B cell (primary cell): ENCODE measurements around the gene CTNNA2.

Experiments used
- EZH2 ChIP-seq: IDR thresholded peaks from 2 replicates; pipeline ENCODE4 v1.6.1; 2012; ENCODE audit warnings: borderline replicate concordance, low read depth, mild to moderate bottlenecking, moderate library complexity, low read length; ENCODE audit not compliant: insufficient read depth, poor library complexity, severe bottlenecking
- TF ChIP-seq, protein P1 (sequence below): fragments of 200-600 bp; IDR thresholded peaks from one replicate; pipeline ENCODE4 v1.8.0; 2022; ENCODE audit warnings: antibody characterized with exemption, mild to moderate bottlenecking

DNA sequence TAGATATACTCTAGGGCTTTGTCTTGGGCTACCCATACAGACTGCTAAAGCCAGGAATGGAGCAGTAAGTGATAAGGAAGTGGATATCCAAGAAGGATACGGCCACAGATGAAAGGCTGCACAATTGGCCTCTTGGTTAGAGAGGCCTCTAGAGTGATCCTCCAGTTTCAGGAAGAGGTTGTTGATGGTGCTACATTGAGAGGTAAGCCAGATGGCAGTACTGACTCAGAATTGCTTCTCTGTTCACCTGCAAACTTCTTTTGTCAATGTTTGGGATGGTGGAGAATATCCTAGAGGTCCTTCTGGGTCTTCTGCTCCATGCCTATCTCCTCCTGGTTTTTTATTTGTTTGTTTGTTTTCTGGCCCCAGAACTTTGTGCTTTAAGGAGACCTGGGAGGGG lies 1018.5 kb downstream of the CTNNA2 start:
- TF ChIP-seq, protein P1, sequence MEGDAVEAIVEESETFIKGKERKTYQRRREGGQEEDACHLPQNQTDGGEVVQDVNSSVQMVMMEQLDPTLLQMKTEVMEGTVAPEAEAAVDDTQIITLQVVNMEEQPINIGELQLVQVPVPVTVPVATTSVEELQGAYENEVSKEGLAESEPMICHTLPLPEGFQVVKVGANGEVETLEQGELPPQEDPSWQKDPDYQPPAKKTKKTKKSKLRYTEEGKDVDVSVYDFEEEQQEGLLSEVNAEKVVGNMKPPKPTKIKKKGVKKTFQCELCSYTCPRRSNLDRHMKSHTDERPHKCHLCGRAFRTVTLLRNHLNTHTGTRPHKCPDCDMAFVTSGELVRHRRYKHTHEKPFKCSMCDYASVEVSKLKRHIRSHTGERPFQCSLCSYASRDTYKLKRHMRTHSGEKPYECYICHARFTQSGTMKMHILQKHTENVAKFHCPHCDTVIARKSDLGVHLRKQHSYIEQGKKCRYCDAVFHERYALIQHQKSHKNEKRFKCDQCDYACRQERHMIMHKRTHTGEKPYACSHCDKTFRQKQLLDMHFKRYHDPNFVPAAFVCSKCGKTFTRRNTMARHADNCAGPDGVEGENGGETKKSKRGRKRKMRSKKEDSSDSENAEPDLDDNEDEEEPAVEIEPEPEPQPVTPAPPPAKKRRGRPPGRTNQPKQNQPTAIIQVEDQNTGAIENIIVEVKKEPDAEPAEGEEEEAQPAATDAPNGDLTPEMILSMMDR = no peak
- no peak for TF ChIP-seq EZH2
